Natural killer cell (primary cell): ENCODE measurements around the gene TNS2. TPM values are rescaled to one million over a fixed set of nuclear protein-coding genes. Genes with fewer than 3 reads are reported as not detected.

Source experiments
- ATAC-seq, 3 donors: fragments of 150-1000 bp in 2 of 3; fragments of 200-7000 bp in 1 of 3; cut with Tn5 transposase; 1 replicate in 1 of 3; 2 replicates in 2 of 3; pipeline ENCODE4 v1.10.0; 2021; ENCODE audit warnings: mild to moderate bottlenecking in 2 of 3, moderate library complexity in 2 of 3
- DNase-seq, 2 donors: peaks; one replicate each; pipeline versions ENCODE4 v3.0.0 to v3.0.0-alpha.2; 2013 to 2021; ENCODE audit warnings: mixed read lengths in 1 of 2
- H3K27ac ChIP-seq: one replicate; pipeline ENCODE4 v1.5.1; 2013; ENCODE audit warnings: mild to moderate bottlenecking, low read length
- H3K27me3 ChIP-seq: one replicate; pipeline ENCODE4 v1.6.1; 2013; ENCODE audit warnings: low read length; ENCODE audit not compliant: control insufficient read depth, insufficient read depth
- H3K36me3 ChIP-seq: one replicate; pipeline ENCODE4 v1.6.1; 2013; ENCODE audit warnings: low read length; ENCODE audit not compliant: control insufficient read depth, insufficient read depth
- H3K4me1 ChIP-seq: one replicate; pipeline ENCODE4 v1.6.1; 2013; ENCODE audit warnings: low read length; ENCODE audit not compliant: control insufficient read depth, insufficient read depth
- H3K4me3 ChIP-seq: one replicate; pipeline ENCODE4 v1.5.1; 2013; ENCODE audit warnings: low read length
- H3K9me3 ChIP-seq: one replicate; pipeline ENCODE4 v1.6.1; 2013; ENCODE audit warnings: low read length; ENCODE audit not compliant: control insufficient read depth, insufficient read depth
- H3K27ac Mint-ChIP-seq, 2 donors: one replicate each; pipeline ENCODE4 v1.8.0; 2022; ENCODE audit warnings: mild to moderate bottlenecking in 2 of 2, mixed read lengths in 2 of 2, moderate library complexity in 1 of 2
- H3K27me3 Mint-ChIP-seq, 2 donors: one replicate each; pipeline ENCODE4 v1.8.0; 2022; ENCODE audit warnings: low read depth in 2 of 2, mixed read lengths in 2 of 2
- H3K36me3 Mint-ChIP-seq: one replicate; pipeline ENCODE4 v1.8.0; 2022; ENCODE audit warnings: mixed read lengths
- H3K4me1 Mint-ChIP-seq, 2 donors: one replicate each; pipeline ENCODE4 v1.8.0; 2022; ENCODE audit warnings: mixed read lengths in 2 of 2
- H3K4me3 Mint-ChIP-seq: one replicate; pipeline ENCODE4 v1.8.0; 2022; ENCODE audit warnings: mild to moderate bottlenecking, moderate library complexity, mixed read lengths
- H3K9me3 Mint-ChIP-seq, 2 donors: one replicate each; pipeline ENCODE4 v1.8.0; 2022; ENCODE audit warnings: mixed read lengths in 2 of 2
- CTCF ChIP-seq: fragments of 200-600 bp; IDR thresholded peaks from one replicate; pipeline ENCODE4 v1.8.0; 2022; ENCODE audit warnings: antibody characterized with exemption
- WGBS: methylation state at CpG from one replicate; pipeline ENCODE4 v1.1.7; 2013; ENCODE audit warnings: missing lambda C conversion rate; ENCODE audit not compliant: insufficient coverage; 5-methylcytosine and 5-hydroxymethylcytosine counted together
- intact Hi-C: fragments of 100-400 bp; cut with micrococcal nuclease; formaldehyde crosslinking; loops from one replicate; pipeline ENCODE4 v1.14.2; 2022
- total RNA-seq, 4 donors: library from RNA; stranded (reverse); fragments of 120-200 nt in 1 of 4; gene quantifications; one replicate each; pipeline versions ENCODE4 v1.2.3 to v1.2.4, GENCODE V29; 2013 to 2022

TNS2 gene
- total RNA-seq, 3 donors from 2014 or later (not counting 1 experiment from before 2014, with no cell fraction given) = 0.95 to 1.8 (median 1.0) TPM

- no peak for DNase-seq
- H3K27ac Mint-ChIP-seq = peak overlapping the region in 1 of 2 donors; percentile 18
Observed at GRCh38 chr12:53067074-53067992, 17.5 kb downstream of the TNS2 start.

GRCh38 chr12:53067993-53068770, 18.3 kb downstream of the TNS2 start:
- Mint-ChIP-seq H3K4me3 (no peak overlapping the region), H3K4me1 (peaks cover 5 to 28% of the 10 kb centered on the region in 2 donors), H3K27ac (peak overlapping the region in 1 of 2 donors; percentile 18), H3K9me3 (no peaks in the 10 kb centered on the region), H3K27me3 (no peaks in the 10 kb centered on the region), H3K36me3 (no peaks in the 10 kb centered on the region)
- WGBS = 92% methylated on average over 13 of the region's 13 CpGs
- intact Hi-C loops = loop anchor here (10.0 kb wide), 1 partner anchor 277 kb away; no protein-coding TSS in a partner anchor
- Histone ChIP-seq H3K27me3 (no peaks in the 10 kb centered on the region), H3K27ac (no peak overlapping the region), H3K36me3 (peaks cover 64% of the 10 kb centered on the region), H3K9me3 (no peaks in the 10 kb centered on the region), H3K4me3 (no peak overlapping the region), H3K4me1 (peaks cover 10% of the 10 kb centered on the region)
- DNase-seq (no peak), ATAC-seq (no peak)
- TF ChIP-seq CTCF = no peak

More at GRCh38 chr12:53067074-53067992, 17.5 kb downstream of the TNS2 start:
- 96% methylated on average over 7 of the region's 7 CpGs for WGBS
- Mint-ChIP-seq H3K27me3 (no peaks in the 10 kb centered on the region), H3K4me3 (no peak overlapping the region), H3K36me3 (no peaks in the 10 kb centered on the region), H3K4me1 (peaks cover 5 to 28% of the 10 kb centered on the region in 2 donors), H3K9me3 (no peaks in the 10 kb centered on the region)
- Histone ChIP-seq H3K36me3 (peaks cover 57% of the 10 kb centered on the region), H3K9me3 (no peaks in the 10 kb centered on the region), H3K27me3 (no peaks in the 10 kb centered on the region), H3K27ac (no peak overlapping the region), H3K4me3 (no peak overlapping the region), H3K4me1 (peaks cover 4% of the 10 kb centered on the region)
- no peak for ATAC-seq
- no peak for TF ChIP-seq CTCF
- intact Hi-C loops = loop anchor here (10.0 kb wide), 1 partner anchor 277 kb away; no protein-coding TSS in a partner anchor

- no peaks in the 10 kb centered on the region for H3K9me3 Mint-ChIP-seq
- no peak for TF ChIP-seq CTCF
- intact Hi-C loops = loop anchor here (10.0 kb wide), 1 partner anchor 276 kb away; no protein-coding TSS in a partner anchor
- H3K4me3 Mint-ChIP-seq = no peak overlapping the region
- H3K4me1 Mint-ChIP-seq = peaks cover 7 to 30% of the 10 kb centered on the region in 2 donors
- Histone ChIP-seq H3K4me3 (no peak overlapping the region), H3K36me3 (peaks cover 65% of the 10 kb centered on the region), H3K27me3 (no peaks in the 10 kb centered on the region), H3K27ac (no peak overlapping the region), H3K9me3 (no peaks in the 10 kb centered on the region), H3K4me1 (peaks cover 12% of the 10 kb centered on the region)
- no peak for DNase-seq
- no peaks in the 10 kb centered on the region for H3K36me3 Mint-ChIP-seq
- 95% methylated on average over 12 of the region's 15 CpGs for WGBS
- no peak for ATAC-seq
- peak overlapping the region in 1 of 2 donors; percentile 18 for H3K27ac Mint-ChIP-seq
- no peaks in the 10 kb centered on the region for H3K27me3 Mint-ChIP-seq
Observed at GRCh38 chr12:53068811-53069585, 19.1 kb downstream of the TNS2 start.
